Cerebellar nuclear complex (tissue), 1 donor: ENCODE data around the gene CAPZA1.
"Not testable (repeated sequence)": the region's sequence is repeated elsewhere in the genome, so short reads cannot be mapped to it uniquely, and the experiment has no call there.

ENCODE experiments used
- DNase-seq, 2 experiments: peaks; one replicate each; lab custom pipeline; 2025; lab: John Stamatoyannopoulos, UW

CAPZA1 gene

GRCh38 chr1:112626887-112627286 lies 7.3 kb downstream of the CAPZA1 start:
- DNase-seq: no peak

GRCh38 chr1:112628516-112628915 lies 8.9 kb downstream of the CAPZA1 start:
- no peak for DNase-seq

- DNase-seq: no peak
Observed at GRCh38 chr1:112629256-112629655, 9.6 kb downstream of the CAPZA1 start.

DNA sequence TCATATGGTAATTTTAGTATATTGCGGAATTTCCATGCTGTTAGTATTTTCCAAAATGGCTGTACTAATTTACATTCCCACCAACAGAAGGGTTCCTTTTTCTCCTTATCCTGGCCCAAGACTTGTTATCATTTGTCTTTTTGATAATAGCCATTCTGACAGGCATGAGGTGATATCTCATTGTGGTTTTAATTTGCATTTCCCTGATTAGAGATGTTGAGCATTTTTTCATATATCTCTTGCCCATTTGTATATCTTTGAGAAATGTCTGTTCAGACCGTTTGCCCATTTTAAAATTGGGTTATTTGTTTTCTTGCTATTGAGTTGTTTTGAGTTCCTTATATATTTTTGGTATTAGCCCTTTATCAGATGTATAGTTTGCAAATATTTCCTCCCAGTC lies 14.0 kb downstream of the CAPZA1 start:
- no peak for DNase-seq

- no peak for DNase-seq
Observed at GRCh38 chr1:112634367-112634766, 14.7 kb downstream of the CAPZA1 start.

DNA sequence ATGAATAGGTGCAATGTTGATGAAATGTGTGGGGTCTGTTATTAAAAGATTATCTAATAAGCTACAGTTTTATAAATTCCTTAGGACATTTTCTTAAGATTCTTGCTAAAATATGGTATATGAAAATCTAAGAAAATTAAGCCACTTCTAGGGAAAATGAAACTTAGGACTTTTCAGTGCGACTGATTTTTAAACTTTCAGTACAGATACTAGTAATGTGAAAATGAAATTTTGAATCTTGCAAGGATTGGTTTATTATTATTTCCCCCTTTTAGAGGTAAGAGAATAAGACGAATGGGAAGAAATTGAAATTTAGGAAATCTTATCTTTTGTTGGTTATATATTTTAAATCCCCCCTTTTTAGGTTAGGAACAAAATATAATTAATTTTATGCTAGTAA lies 16.4 kb downstream of the CAPZA1 start:
- no peak for DNase-seq

GRCh38 chr1:112636597-112637253 lies 17.1 kb downstream of the CAPZA1 start:
- no peak for DNase-seq

DNA sequence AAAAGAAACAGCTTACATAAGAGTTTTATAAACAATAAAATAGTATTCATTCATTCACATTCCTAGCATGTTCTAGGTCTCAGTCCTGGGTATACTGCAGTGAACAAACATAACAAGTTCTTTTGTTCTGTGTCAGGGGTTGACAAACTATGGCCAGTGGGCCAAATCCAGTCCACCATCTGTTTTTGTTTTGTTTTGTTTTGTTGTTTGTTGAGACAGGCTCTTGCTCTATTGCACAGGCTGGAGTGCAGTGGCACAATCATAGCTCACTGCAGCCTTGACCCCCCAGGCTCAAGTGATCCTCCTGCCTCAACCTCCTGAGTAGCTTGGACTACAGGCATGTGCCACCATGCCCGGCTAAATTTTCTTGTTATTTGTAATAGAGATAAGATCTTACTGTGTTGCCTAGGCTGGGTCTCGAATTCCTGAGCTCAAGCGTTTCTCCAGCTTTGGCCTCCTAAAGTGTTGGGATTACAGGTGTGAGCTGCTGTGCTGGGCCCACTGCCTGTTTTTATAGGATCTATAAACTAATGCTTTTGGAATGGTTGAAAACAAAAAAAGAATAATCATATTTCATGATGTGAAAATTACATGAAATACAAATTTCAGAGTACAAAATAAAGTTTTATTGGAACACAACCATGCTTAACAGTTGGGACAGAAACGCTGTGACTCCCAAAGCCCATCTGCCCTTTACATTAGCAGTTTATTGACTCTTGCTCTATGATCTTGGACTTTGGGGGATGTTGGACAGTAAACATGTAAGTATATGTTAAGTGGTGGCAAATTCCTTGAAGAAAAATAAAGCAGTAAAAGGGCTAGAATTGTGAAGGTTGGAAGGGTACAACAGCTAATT lies 17.9 kb downstream of the CAPZA1 start:
- DNase-seq: no peak

- no peak for DNase-seq
Observed at GRCh38 chr1:112638110-112638428, 18.4 kb downstream of the CAPZA1 start.

- DNase-seq: not testable (repeated sequence)
Observed at GRCh38 chr1:112640437-112640836, 20.8 kb downstream of the CAPZA1 start.

DNA sequence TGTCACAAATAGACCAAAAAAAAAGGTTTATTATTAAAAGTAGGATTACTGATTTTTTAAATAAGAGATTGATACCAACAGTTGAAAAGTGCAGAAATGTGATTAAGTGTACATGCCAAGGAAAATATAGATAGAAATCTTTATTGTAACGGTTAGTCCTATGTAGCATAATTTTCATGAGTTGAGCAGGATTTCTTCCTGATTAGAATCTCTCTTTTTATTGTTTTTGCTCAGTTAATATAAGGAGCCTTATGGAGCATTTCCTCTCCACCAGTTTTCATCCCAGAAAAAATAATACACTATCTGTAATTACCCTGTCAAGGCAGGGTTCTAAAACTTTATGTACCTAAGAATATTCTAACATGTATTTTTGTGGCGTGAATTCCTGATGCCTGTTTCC lies 23.4 kb downstream of the CAPZA1 start:
- DNase-seq: no peak

DNA sequence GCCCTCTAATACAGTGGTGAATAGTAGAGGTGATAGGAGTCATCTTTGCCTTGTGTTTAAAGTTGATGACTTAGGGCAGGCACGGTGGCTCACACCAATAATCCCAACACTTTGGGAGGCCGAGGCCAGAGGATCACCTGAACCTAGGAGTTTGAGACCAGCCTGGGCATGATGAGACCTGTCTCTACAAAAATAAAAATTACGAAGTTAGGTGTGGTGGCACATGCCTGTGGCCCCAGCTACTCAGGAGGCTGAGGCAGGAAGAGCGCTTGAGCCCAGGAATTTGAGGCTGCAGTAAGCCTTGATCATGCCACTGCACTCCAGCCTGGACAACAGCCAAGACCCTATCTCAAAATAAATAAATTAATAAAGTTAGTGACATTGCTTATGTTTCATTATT lies 26.6 kb downstream of the CAPZA1 start:
- DNase-seq: no peak

GRCh38 chr1:112651205-112651604 lies 31.6 kb downstream of the CAPZA1 start:
- no peak for DNase-seq

GRCh38 chr1:112665857-112666256 lies 46.2 kb downstream of the CAPZA1 start:
- DNase-seq: no peak

DNA sequence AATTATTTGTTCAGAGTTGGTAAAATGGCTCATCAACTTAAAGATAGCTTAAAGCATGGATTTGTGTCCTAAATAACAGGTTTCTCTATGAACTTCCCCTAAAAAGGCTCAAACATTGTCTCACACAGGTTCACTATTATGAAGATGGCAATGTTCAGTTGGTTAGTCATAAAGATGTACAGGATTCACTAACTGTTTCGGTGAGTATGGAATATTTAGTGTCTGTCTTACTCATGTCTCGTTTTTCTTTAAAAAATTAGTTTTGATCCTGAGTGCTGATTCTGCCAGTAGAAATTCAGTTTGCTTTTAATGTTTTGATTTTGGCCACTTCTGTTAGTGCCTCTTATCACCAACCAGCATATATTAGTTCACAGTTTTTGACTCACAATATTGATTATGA lies 47.3 kb downstream of the CAPZA1 start:
- DNase-seq: no peak

DNA sequence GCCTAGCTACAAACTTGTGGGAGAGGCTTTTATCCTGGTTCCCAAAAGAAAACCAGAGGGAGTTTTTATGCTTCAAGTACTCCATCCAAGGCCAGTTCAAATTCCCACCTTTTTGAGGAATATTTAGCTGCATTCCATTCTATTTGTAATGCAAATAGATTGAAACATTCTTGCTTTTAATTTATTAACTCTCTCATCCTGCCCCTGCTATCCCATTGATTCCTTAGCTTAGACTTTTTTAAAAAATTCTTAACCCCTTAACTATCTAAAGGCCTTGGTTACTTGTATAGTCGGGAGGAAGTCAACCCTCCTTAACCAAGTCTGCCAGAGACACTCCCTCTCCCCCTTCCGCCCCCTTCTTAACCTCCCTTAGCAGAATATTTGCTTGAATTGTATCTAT lies 52.4 kb downstream of the CAPZA1 start:
- no peak for DNase-seq

DNA sequence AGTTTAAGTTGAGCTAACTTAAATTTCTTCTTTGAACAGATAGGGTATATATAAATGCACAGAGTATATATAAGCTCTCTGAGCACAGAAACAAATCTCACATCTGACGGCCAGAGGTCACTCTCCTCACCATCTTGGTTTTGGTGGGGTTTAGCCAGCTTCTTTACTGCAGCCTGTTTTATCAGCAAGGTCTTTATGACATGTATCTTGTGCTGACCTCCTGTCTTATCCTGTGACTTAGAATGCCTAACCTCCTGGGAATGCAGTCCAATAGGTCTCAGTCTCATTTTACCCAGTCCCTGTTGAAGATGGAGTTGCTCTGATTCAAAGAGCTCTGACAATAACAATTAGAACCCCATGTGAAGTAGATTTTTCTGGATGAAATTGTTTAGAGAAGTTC lies 53.2 kb downstream of the CAPZA1 start:
- no peak for DNase-seq

DNA sequence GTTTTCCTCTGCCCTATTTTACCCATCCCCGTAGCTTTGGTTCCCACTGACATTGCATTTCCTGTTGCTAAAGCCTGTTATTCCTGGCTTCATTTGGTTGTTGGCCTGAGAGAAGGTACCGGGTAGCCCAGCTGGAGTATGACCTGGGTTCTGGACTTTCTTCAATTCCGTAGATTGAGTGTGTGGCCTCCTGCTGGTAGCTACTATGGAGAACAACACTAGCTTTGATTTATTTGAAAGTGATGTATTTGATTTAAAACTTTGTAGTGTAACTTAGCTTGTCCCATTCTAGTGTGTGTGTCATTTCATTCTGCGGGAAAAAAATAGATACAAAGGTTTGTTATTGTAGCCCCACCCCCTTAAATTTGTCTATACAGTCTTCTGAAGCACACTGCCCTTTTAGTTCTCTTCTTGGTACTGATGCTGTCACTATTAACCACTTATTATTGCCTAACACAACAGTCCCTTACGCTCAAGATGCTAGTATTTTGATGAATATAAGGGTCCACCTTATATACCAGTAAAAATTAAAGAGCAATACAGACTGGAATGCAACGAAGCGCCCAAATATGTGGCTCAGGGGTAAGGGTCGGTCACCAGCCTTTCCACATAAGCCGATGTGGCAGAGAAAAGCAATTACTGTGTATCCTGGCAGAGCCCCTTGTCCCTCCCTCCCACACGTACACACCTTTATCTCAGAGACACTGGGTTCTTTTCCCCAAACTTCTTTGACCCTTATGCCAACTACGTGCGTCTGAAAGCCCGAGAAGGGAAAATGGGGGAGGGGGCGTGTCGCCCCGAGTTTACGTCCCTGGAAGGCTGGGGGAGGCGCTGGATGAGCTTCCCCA lies 54.2 kb downstream of the CAPZA1 start:
- DNase-seq: no peak

DNA sequence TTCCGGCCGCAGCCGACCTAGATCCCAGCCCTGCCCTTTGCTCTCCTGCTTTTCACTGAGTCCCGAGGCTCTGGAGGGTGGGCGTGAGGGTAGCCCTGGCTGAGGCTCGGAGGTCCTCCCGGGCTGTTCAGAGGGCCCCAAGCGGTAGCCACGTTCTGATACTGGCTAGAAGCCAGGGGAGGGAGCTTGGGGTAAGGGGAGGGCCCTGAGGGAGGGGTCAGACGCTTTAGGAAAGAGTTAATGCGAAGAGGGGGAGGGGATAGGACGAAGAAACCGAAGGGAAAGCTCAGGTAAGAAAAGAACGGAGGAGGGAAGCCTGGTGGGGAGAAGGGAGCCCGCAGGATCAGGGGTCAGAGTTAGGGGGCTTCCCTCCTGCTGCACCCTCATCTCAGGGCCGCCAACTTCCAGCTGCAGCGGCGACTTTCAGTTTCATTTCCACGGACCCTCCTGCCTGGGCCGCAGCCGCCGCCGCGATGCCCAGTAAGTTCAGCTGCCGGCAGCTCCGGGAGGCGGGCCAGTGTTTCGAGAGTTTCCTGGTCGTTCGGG lies 54.9 kb downstream of the CAPZA1 start, which contains the start of gene MOV10:
Gene MOV10, plus strand, starts transcription at position 220 of the 546 bp plus-strand sequence. Its CDS starts 254 bp downstream, at position 474.
- no peak for DNase-seq

DNA sequence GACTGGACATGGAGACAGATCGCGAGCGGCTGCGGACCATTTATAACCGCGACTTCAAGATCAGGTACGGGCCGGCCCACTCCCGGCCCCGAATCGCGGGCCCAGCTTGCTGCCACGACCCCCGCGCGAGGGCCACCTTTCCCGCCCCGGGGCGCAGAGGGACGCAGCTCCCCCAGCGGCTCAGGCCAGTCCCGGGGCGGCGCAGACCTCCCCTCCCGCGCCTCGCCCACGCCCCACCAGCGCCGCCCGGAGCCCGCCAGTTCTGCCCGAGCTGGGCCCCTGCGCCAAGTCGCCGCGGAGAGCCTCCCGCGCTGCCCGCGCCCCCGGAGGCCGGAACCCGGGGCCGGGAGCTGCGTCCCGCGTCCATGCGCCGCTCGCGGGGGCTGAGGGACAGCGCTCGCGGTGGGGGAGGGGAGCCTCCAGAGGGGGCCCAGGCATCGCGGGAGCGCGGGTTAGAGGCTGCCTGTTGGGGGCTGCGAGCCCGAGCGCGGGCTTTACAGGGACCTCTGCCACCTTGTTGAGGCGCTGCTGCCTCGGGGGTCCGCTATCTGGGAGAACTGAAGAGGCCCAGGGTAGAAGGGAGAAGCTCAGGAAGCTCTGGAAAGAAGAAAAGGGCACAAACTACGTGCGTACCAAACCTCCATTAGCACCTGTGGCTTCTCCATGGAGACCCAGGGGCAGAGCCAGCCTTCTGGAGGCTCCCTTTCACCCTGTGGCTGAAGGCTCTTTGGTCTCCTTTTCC lies 55.5 kb downstream of the CAPZA1 start:
- DNase-seq: no peak

GRCh38 chr1:112675728-112676381 lies 56.2 kb downstream of the CAPZA1 start:
- DNase-seq: no peak
